Gastroesophageal sphincter (tissue), 3 donors: Measurements from ENCODE around the gene CCDC57.
"Not testable (repeated sequence)": the region's sequence is repeated elsewhere in the genome, so short reads cannot be mapped to it uniquely, and the experiment has no call there.

Experiments
- EP300 ChIP-seq: sonication (generic); formaldehyde crosslinking; IDR thresholded peaks from one replicate; pipeline ENCODE4 v1.6.1; 2017; ENCODE audit warnings: antibody characterized with exemption, mild to moderate bottlenecking
- POLR2A ChIP-seq, 2 donors: fragments of 450-650 bp; IDR thresholded peaks; one replicate each; pipeline ENCODE4 v1.6.1; 2017; ENCODE audit warnings: antibody characterized with exemption in 2 of 2, mild to moderate bottlenecking in 2 of 2, moderate library complexity in 1 of 2
- POLR2AphosphoS5 ChIP-seq: sonication (generic); formaldehyde crosslinking; IDR thresholded peaks from one replicate; pipeline ENCODE4 v1.6.1; 2017; ENCODE audit warnings: antibody characterized with exemption
- TF ChIP-seq, protein P1 (sequence below), 4 experiments: fragments of 200-600 bp in 2 of 4; fragments of 450-650 bp in 2 of 4; sonication (generic) in 1 of 4; IDR thresholded peaks; one replicate each; pipeline ENCODE4 v1.5.1; 2017 to 2019; ENCODE audit warnings: antibody characterized with exemption in 4 of 4, mild to moderate bottlenecking in 2 of 4, moderate library complexity in 2 of 4

DNA sequence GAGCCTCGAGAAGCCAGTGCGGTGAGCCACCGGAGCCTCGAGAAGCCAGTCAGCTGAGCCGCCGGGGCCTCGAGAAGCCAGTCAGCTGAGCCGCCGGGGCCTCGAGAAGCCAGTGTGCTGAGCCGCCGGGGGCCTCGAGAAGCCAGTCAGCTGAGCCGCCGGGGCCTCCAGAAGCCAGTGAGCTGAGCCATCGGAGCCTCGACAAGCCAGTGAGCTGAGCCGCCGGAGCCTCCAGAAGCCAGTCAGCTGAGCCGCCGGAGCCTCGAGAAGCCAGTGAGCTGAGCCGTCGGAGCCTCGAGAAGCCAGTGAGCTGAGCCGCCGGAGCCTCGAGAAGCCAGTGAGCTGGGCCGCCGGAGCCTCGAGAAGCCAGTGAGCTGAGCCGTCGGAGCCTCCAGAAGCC, 42.1 kb upstream of the CCDC57 start:
- TF ChIP-seq, protein P1, sequence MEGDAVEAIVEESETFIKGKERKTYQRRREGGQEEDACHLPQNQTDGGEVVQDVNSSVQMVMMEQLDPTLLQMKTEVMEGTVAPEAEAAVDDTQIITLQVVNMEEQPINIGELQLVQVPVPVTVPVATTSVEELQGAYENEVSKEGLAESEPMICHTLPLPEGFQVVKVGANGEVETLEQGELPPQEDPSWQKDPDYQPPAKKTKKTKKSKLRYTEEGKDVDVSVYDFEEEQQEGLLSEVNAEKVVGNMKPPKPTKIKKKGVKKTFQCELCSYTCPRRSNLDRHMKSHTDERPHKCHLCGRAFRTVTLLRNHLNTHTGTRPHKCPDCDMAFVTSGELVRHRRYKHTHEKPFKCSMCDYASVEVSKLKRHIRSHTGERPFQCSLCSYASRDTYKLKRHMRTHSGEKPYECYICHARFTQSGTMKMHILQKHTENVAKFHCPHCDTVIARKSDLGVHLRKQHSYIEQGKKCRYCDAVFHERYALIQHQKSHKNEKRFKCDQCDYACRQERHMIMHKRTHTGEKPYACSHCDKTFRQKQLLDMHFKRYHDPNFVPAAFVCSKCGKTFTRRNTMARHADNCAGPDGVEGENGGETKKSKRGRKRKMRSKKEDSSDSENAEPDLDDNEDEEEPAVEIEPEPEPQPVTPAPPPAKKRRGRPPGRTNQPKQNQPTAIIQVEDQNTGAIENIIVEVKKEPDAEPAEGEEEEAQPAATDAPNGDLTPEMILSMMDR (IDR thresholded peaks at IDR 0.05), result not testable (repeated sequence)
- not testable (repeated sequence) for TF ChIP-seq POLR2AphosphoS5; POLR2A (IDR thresholded peaks at IDR 0.05); EP300
